A204.1 (cell line): ENCODE results near the gene ADAMTS8.

Source experiments
- FAIRE-seq: peaks from 2 replicates; lab custom pipeline; 2012; peaks lifted over from hg19 to GRCh38; lab: Jason Lieb, UNC

The ADAMTS8 gene

GRCh38 chr11:130418756-130419155 is 9.7 kb downstream of the ADAMTS8 start:
- FAIRE-seq = no peak

- no peak for FAIRE-seq
Measured at GRCh38 chr11:130418210-130418609, 10.2 kb downstream of the ADAMTS8 start.

GRCh38 chr11:130416906-130417305 is 11.5 kb downstream of the ADAMTS8 start:
- no peak for FAIRE-seq

GRCh38 chr11:130416530-130416882 is 11.9 kb downstream of the ADAMTS8 start:
- no peak for FAIRE-seq

- no peak for FAIRE-seq
Measured at GRCh38 chr11:130415731-130416529, 12.5 kb downstream of the ADAMTS8 start.

GRCh38 chr11:130414107-130415080 is 14.0 kb downstream of the ADAMTS8 start:
- no peak for FAIRE-seq

- FAIRE-seq = no peak
Measured at GRCh38 chr11:130413405-130414106, 14.9 kb downstream of the ADAMTS8 start.

- no peak for FAIRE-seq
Measured at GRCh38 chr11:130411223-130411622, 17.2 kb downstream of the ADAMTS8 start.

GRCh38 chr11:130409594-130410388 is 18.6 kb downstream of the ADAMTS8 start:
- no peak for FAIRE-seq

- FAIRE-seq = no peak
Measured at GRCh38 chr11:130408901-130409300, 19.5 kb downstream of the ADAMTS8 start.

GRCh38 chr11:130408401-130408890 is 20.0 kb downstream of the ADAMTS8 start:
- no peak for FAIRE-seq

- FAIRE-seq = no peak
Measured at GRCh38 chr11:130407978-130408377, 20.4 kb downstream of the ADAMTS8 start.

GRCh38 chr11:130405428-130405827 is 23.0 kb downstream of the ADAMTS8 start:
- no peak for FAIRE-seq

- no peak for FAIRE-seq
Measured at GRCh38 chr11:130404727-130405126, 23.7 kb downstream of the ADAMTS8 start.

GRCh38 chr11:130403967-130404366 is 24.4 kb downstream of the ADAMTS8 start:
- FAIRE-seq = no peak

GRCh38 chr11:130403271-130403804 is 25.1 kb downstream of the ADAMTS8 start:
- FAIRE-seq = no peak

- FAIRE-seq = no peak
Measured at GRCh38 chr11:130402570-130402969, 25.8 kb downstream of the ADAMTS8 start.

- FAIRE-seq = no peak
Measured at GRCh38 chr11:130400781-130401483, 27.5 kb downstream of the ADAMTS8 start.

- FAIRE-seq = no peak
Measured at GRCh38 chr11:130399196-130399595, 29.2 kb downstream of the ADAMTS8 start.

GRCh38 chr11:130397780-130398179 is 30.6 kb downstream of the ADAMTS8 start:
- no peak for FAIRE-seq

- FAIRE-seq = no peak
Measured at GRCh38 chr11:130396965-130397364, 31.4 kb downstream of the ADAMTS8 start.
